ENCODE measurements around the gene STK32B.

STK32B gene

GRCh38 chr4:5300283-5300682 lies 249.0 kb downstream of the STK32B start:
- Mint-ChIP-seq H3K4me1 (no peaks in the 10 kb centered on the region), H3K27ac (no peak overlapping the region), H3K27me3 (ENCODE audit: low read depth, poor library complexity) (peaks cover 10% of the 10 kb centered on the region), H3K4me3 (no peak overlapping the region), H3K9me3 (no peaks in the 10 kb centered on the region), H3K36me3 (ENCODE audit: low read depth) (no peaks in the 10 kb centered on the region)
- DNase-seq = no peak
- TF ChIP-seq, protein P1, sequence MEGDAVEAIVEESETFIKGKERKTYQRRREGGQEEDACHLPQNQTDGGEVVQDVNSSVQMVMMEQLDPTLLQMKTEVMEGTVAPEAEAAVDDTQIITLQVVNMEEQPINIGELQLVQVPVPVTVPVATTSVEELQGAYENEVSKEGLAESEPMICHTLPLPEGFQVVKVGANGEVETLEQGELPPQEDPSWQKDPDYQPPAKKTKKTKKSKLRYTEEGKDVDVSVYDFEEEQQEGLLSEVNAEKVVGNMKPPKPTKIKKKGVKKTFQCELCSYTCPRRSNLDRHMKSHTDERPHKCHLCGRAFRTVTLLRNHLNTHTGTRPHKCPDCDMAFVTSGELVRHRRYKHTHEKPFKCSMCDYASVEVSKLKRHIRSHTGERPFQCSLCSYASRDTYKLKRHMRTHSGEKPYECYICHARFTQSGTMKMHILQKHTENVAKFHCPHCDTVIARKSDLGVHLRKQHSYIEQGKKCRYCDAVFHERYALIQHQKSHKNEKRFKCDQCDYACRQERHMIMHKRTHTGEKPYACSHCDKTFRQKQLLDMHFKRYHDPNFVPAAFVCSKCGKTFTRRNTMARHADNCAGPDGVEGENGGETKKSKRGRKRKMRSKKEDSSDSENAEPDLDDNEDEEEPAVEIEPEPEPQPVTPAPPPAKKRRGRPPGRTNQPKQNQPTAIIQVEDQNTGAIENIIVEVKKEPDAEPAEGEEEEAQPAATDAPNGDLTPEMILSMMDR (IDR thresholded peaks at IDR 0.05) = no peak

- peaks cover 6% of the 10 kb centered on the region for H3K27me3 Mint-ChIP-seq (ENCODE audit: low read depth, poor library complexity)
Measured at GRCh38 chr4:5307928-5308327, 256.6 kb downstream of the STK32B start.

GRCh38 chr4:5322321-5322720 lies 271.0 kb downstream of the STK32B start:
- Mint-ChIP-seq H3K27ac (no peak overlapping the region), H3K9me3 (peaks cover 9% of the 10 kb centered on the region), H3K4me1 (no peaks in the 10 kb centered on the region), H3K4me3 (no peak overlapping the region), H3K36me3 (ENCODE audit: low read depth) (no peaks in the 10 kb centered on the region), H3K27me3 (ENCODE audit: low read depth, poor library complexity) (peaks cover 12% of the 10 kb centered on the region)
- TF ChIP-seq, protein P1 (IDR thresholded peaks at IDR 0.05) = no peak
- DNase-seq = no peak

More at GRCh38 chr4:5307928-5308327, 256.6 kb downstream of the STK32B start:
- Mint-ChIP-seq H3K36me3 (ENCODE audit: low read depth) (no peaks in the 10 kb centered on the region), H3K4me3 (no peak overlapping the region), H3K4me1 (no peaks in the 10 kb centered on the region), H3K27ac (no peak overlapping the region), H3K9me3 (peaks cover 17% of the 10 kb centered on the region)
- TF ChIP-seq, protein P1 (IDR thresholded peaks at IDR 0.05) = no peak
- DNase-seq = no peak

- no peak for DNase-seq
- TF ChIP-seq, protein P1 (IDR thresholded peaks at IDR 0.05) = no peak
- no peaks in the 10 kb centered on the region for H3K4me1 Mint-ChIP-seq
- H3K4me3 Mint-ChIP-seq = no peak overlapping the region
- peaks cover 7% of the 10 kb centered on the region for H3K27me3 Mint-ChIP-seq (ENCODE audit: low read depth, poor library complexity)
- peaks cover 14% of the 10 kb centered on the region for H3K9me3 Mint-ChIP-seq
- no peaks in the 10 kb centered on the region for H3K36me3 Mint-ChIP-seq (ENCODE audit: low read depth)
- no peak overlapping the region for H3K27ac Mint-ChIP-seq
Measured at GRCh38 chr4:5330339-5330989, 279.2 kb downstream of the STK32B start.

GRCh38 chr4:5337731-5338130 lies 286.5 kb downstream of the STK32B start:
- Mint-ChIP-seq H3K27ac (no peak overlapping the region), H3K4me3 (no peak overlapping the region), H3K9me3 (peaks cover 9% of the 10 kb centered on the region), H3K27me3 (ENCODE audit: low read depth, poor library complexity) (peaks cover 12% of the 10 kb centered on the region), H3K36me3 (ENCODE audit: low read depth) (no peaks in the 10 kb centered on the region), H3K4me1 (no peaks in the 10 kb centered on the region)
- TF ChIP-seq, protein P1 (IDR thresholded peaks at IDR 0.05) = no peak
- no peak for DNase-seq

GRCh38 chr4:5338531-5338930 lies 287.3 kb downstream of the STK32B start:
- TF ChIP-seq, protein P1 (IDR thresholded peaks at IDR 0.05) = no peak
- no peaks in the 10 kb centered on the region for H3K36me3 Mint-ChIP-seq (ENCODE audit: low read depth)
- no peaks in the 10 kb centered on the region for H3K4me1 Mint-ChIP-seq
- H3K9me3 Mint-ChIP-seq = peaks cover 9% of the 10 kb centered on the region
- H3K27me3 Mint-ChIP-seq (ENCODE audit: low read depth, poor library complexity) = peaks cover 12% of the 10 kb centered on the region
- no peak overlapping the region for H3K4me3 Mint-ChIP-seq
- no peak for DNase-seq
- H3K27ac Mint-ChIP-seq = no peak overlapping the region

Data from nephron progenitor cell (in vitro differentiated cells).